Liver (tissue), 9 donors: ENCODE measurements around the gene BCAR3. TPM values are rescaled to one million over a fixed set of nuclear protein-coding genes. Genes with fewer than 3 reads are reported as not detected.

Source experiments
- DNase-seq: peaks from one replicate; pipeline ENCODE4 v3.0.0-alpha.2; 2017; ENCODE audit warnings: low spot score
- H3K27ac ChIP-seq, 2 donors: one replicate each; pipeline ENCODE4 v1.7.0; 2013; ENCODE audit warnings: inconsistent platforms in 2 of 2, low read length in 2 of 2, control low read depth in 1 of 2, low read depth in 1 of 2, mild to moderate bottlenecking in 1 of 2
- H3K27me3 ChIP-seq, 4 donors: one replicate each; pipeline versions ENCODE4 v1.6.1 to v1.7.0; 2013; ENCODE audit warnings: low read length in 3 of 4, inconsistent platforms in 1 of 4, mild to moderate bottlenecking in 1 of 4, moderate library complexity in 1 of 4; ENCODE audit not compliant: control insufficient read depth in 4 of 4, insufficient read depth in 4 of 4
- H3K36me3 ChIP-seq, 4 donors: one replicate each; pipeline versions ENCODE4 v1.6.1 to v1.7.0; 2013; ENCODE audit warnings: low read length in 3 of 4, mild to moderate bottlenecking in 3 of 4, low read depth in 1 of 4, moderate library complexity in 1 of 4; ENCODE audit not compliant: control insufficient read depth in 4 of 4, insufficient read depth in 3 of 4
- H3K4me1 ChIP-seq, 4 donors: one replicate each; pipeline versions ENCODE4 v1.6.1 to v1.7.0; 2013; ENCODE audit warnings: low read length in 3 of 4, mild to moderate bottlenecking in 3 of 4, moderate library complexity in 1 of 4; ENCODE audit not compliant: control insufficient read depth in 4 of 4, insufficient read depth in 4 of 4
- H3K4me3 ChIP-seq, 3 donors: one replicate each; pipeline versions ENCODE4 v1.6.1 to v1.7.0; 2013; ENCODE audit warnings: low read length in 3 of 3, control low read depth in 1 of 3, low read depth in 1 of 3, mild to moderate bottlenecking in 1 of 3
- H3K9ac ChIP-seq, 2 donors: one replicate each; pipeline ENCODE4 v1.7.0; 2013; ENCODE audit warnings: low read length in 2 of 2, mild to moderate bottlenecking in 2 of 2, moderate library complexity in 2 of 2, control low read depth in 1 of 2, low read depth in 1 of 2
- H3K9me3 ChIP-seq, 4 donors: one replicate each; pipeline versions ENCODE4 v1.6.1 to v1.7.0; 2013; ENCODE audit warnings: low read length in 3 of 4; ENCODE audit not compliant: control insufficient read depth in 4 of 4
- ATF3 ChIP-seq: IDR thresholded peaks from 2 replicates; pipeline ENCODE4 v1.6.1; 2016; ENCODE audit warnings: antibody characterized with exemption
- CTCF ChIP-seq: fragments of 150-350 bp; IDR thresholded peaks from 2 replicates; pipeline ENCODE4 v1.5.1; 2017; ENCODE audit warnings: improper control_type of control experiment, low read depth, low read length; ENCODE audit not compliant: missing input control
- EGR1 ChIP-seq, 2 donors: IDR thresholded peaks; 2 replicates each; pipeline ENCODE4 v1.6.1; 2016 to 2018; ENCODE audit warnings: antibody characterized with exemption in 2 of 2, low read depth in 2 of 2
- FOXA1 ChIP-seq: IDR thresholded peaks from 2 replicates; pipeline ENCODE4 v1.6.1; 2016; ENCODE audit warnings: antibody characterized with exemption
- FOXA2 ChIP-seq: IDR thresholded peaks from 2 replicates; pipeline ENCODE4 v1.6.1; 2016; ENCODE audit warnings: antibody characterized with exemption
- GABPA ChIP-seq, 2 donors: IDR thresholded peaks in 1 of 2; conservative IDR thresholded peaks in 1 of 2; 2 replicates each; pipeline ENCODE4 v1.6.1; 2016; ENCODE audit warnings: antibody characterized with exemption in 2 of 2, mild to moderate bottlenecking in 1 of 2, moderate library complexity in 1 of 2
- HNF4A ChIP-seq, 2 donors: conservative IDR thresholded peaks; 2 replicates each; pipeline ENCODE4 v1.6.1; 2016; ENCODE audit warnings: antibody characterized with exemption in 2 of 2, mild to moderate bottlenecking in 2 of 2
- HNF4G ChIP-seq: IDR thresholded peaks from 2 replicates; pipeline ENCODE4 v1.6.1; 2016; ENCODE audit warnings: antibody characterized with exemption
- JUND ChIP-seq, 2 donors: IDR thresholded peaks; 2 replicates each; pipeline ENCODE4 v1.6.1; 2016; ENCODE audit warnings: antibody characterized with exemption in 2 of 2
- MAX ChIP-seq: IDR thresholded peaks from 2 replicates; pipeline ENCODE4 v1.6.1; 2016; ENCODE audit warnings: antibody characterized with exemption
- NR2F2 ChIP-seq: IDR thresholded peaks from 2 replicates; pipeline ENCODE4 v1.6.1; 2016; ENCODE audit warnings: antibody characterized with exemption
- RAD21 ChIP-seq, 2 donors: IDR thresholded peaks; 2 replicates each; pipeline ENCODE4 v1.6.1; 2016; ENCODE audit warnings: antibody characterized with exemption in 2 of 2, mild to moderate bottlenecking in 2 of 2
- REST ChIP-seq: IDR thresholded peaks from 2 replicates; pipeline ENCODE4 v1.6.1; 2016; ENCODE audit warnings: antibody characterized with exemption, mild to moderate bottlenecking
- RXRA ChIP-seq, 2 donors: IDR thresholded peaks; 2 replicates each; pipeline ENCODE4 v1.6.1; 2017 to 2018; ENCODE audit warnings: antibody characterized with exemption in 2 of 2, mild to moderate bottlenecking in 1 of 2
- SP1 ChIP-seq: IDR thresholded peaks from 2 replicates; pipeline ENCODE4 v1.6.1; 2018; ENCODE audit warnings: antibody characterized with exemption, mild to moderate bottlenecking
- TAF1 ChIP-seq: conservative IDR thresholded peaks from 2 replicates; pipeline ENCODE4 v1.6.1; 2016; ENCODE audit warnings: antibody characterized with exemption, mild to moderate bottlenecking
- YY1 ChIP-seq: IDR thresholded peaks from 2 replicates; pipeline ENCODE4 v1.6.1; 2016; ENCODE audit warnings: antibody characterized with exemption, mild to moderate bottlenecking
- ZBTB33 ChIP-seq: IDR thresholded peaks from 2 replicates; pipeline ENCODE4 v1.6.1; 2016; ENCODE audit warnings: antibody characterized with exemption
- WGBS: extraction: QIAGEN DNeasy Blood & Tissue Kit; methylation state at CpG from one replicate; pipeline ENCODE4 v1.1.7; 2013; 5-methylcytosine and 5-hydroxymethylcytosine counted together
- polyA plus RNA-seq, 2 donors: library from polyadenylated mRNA; stranded (reverse) in 1 of 2; unstranded in 1 of 2; fragments of 200-250 nt in 1 of 2; fragments of >200 nt in 1 of 2; fragmentation: Nextera tagmentation in 1 of 2; extraction: Ambion mirVana in 1 of 2; gene quantifications; one replicate each; pipeline versions ENCODE4 v1.2.1 to v1.2.3, GENCODE V29; 2013 to 2015
- total RNA-seq, 2 donors: library from RNA; depleted of rRNA; stranded (reverse); fragments of >200 nt; gene quantifications; one replicate each; pipeline ENCODE4 v1.2.3, GENCODE V29; 2014
- donor health status: healthy.
- donor health status: healthy.
- donor health status: healthy.
- donor health status: healthy.
- donor health status: healthy.

The BCAR3 gene
- total and polyA plus RNA-seq, 4 donors = 2.8 to 10.3 (median 7.7) TPM

- 80% methylated on average over 13 of the region's 13 CpGs for WGBS
- no peak for DNase-seq
- no peaks in the 10 kb centered on the region for H3K4me1 ChIP-seq
- no peaks in the 10 kb centered on the region for H3K36me3 ChIP-seq
- no peak for TF ChIP-seq HNF4A (conservative IDR thresholded peaks at IDR 0.05)
- TF ChIP-seq NR2F2 = no peak
- TF ChIP-seq ZBTB33 = no peak
- no peak for TF ChIP-seq MAX
- TF ChIP-seq GABPA (IDR thresholded peaks at IDR 0.05 in 1 of 2, conservative IDR thresholded peaks at IDR 0.05 in 1 of 2) = no peak
- TF ChIP-seq RXRA (IDR thresholded peaks at IDR 0.05) = no peak
- TF ChIP-seq RAD21 (IDR thresholded peaks at IDR 0.05) = no peak
- TF ChIP-seq REST = no peak
- TF ChIP-seq SP1 = no peak
- no peak for TF ChIP-seq CTCF
- no peak for TF ChIP-seq TAF1
- no peak for TF ChIP-seq FOXA2
- TF ChIP-seq ATF3 = no peak
- TF ChIP-seq JUND (IDR thresholded peaks at IDR 0.05) = no peak
- TF ChIP-seq FOXA1 = no peak
- no peak for TF ChIP-seq YY1
- TF ChIP-seq EGR1 (IDR thresholded peaks at IDR 0.05; ENCODE audit: low read depth in 2 of 2) = no peak
- no peak for TF ChIP-seq HNF4G
- no peaks in the 10 kb centered on the region for H3K27me3 ChIP-seq
- no peaks in the 10 kb centered on the region for H3K9me3 ChIP-seq
- no peak overlapping the region for H3K27ac ChIP-seq
- no peak overlapping the region for H3K9ac ChIP-seq
- no peak overlapping the region for H3K4me3 ChIP-seq
Observed at GRCh38 chr1:93728480-93729131, 47.0 kb upstream of the BCAR3 start.
